Skeletal muscle cell (primary cell): Measurements from ENCODE around the gene PRKG1.
A peak's percentile ranks its signal among the peaks of the same experiment; 100 is the strongest.
"Not testable (repeated sequence)": the region's sequence is repeated elsewhere in the genome, so short reads cannot be mapped to it uniquely, and the experiment has no call there.

Experiments
- DNase-seq: peaks from one replicate; pipeline ENCODE4 v3.0.0-alpha.2; 2010; ENCODE audit warnings: low read depth
- H3K4me3 ChIP-seq: 2 replicates; pipeline ENCODE4 v1.5.1; 2011; ENCODE audit warnings: low read depth, mild to moderate bottlenecking, control low read depth, low read length, moderate library complexity

Gene PRKG1

DNA sequence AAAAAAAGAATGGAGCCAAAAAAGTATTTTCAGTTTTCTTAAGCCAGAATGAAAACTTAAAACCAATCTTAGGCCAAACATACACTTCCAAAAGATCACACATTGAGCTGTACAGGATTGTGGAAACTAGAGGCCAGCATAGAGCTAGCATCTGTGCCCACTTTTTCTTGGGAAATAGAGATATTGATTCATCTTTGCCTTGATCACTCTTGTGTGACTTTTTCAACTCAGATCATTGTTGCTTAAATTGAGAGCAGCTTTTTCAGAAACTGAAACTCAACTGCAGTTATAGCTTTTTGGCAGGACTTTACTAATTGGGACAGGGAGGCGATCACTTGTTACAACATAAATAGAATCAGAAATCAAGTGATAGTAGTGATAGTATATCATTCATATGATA, 132.2 kb downstream of the PRKG1 start:
- no peak for DNase-seq
- no peak overlapping the region for H3K4me3 ChIP-seq

DNA sequence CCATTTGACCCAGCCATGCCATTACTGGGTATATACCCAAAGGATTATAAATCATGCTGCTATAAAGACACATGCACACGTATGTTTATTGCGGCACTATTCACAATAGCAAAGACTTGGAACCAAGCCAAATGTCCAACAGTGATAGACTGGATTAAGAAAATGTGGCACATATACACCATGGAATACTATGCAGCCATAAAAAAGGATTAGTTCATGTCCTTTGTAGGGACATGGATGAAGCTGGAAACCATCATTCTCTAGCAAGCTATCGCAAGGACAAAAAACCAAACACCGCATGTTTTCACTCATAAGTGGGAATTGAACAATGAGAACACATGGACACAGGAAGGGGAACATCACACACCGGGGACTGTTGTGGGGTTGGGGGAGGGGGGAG, 138.7 kb downstream of the PRKG1 start:
- H3K4me3 ChIP-seq, DNase-seq: not testable (repeated sequence)

DNA sequence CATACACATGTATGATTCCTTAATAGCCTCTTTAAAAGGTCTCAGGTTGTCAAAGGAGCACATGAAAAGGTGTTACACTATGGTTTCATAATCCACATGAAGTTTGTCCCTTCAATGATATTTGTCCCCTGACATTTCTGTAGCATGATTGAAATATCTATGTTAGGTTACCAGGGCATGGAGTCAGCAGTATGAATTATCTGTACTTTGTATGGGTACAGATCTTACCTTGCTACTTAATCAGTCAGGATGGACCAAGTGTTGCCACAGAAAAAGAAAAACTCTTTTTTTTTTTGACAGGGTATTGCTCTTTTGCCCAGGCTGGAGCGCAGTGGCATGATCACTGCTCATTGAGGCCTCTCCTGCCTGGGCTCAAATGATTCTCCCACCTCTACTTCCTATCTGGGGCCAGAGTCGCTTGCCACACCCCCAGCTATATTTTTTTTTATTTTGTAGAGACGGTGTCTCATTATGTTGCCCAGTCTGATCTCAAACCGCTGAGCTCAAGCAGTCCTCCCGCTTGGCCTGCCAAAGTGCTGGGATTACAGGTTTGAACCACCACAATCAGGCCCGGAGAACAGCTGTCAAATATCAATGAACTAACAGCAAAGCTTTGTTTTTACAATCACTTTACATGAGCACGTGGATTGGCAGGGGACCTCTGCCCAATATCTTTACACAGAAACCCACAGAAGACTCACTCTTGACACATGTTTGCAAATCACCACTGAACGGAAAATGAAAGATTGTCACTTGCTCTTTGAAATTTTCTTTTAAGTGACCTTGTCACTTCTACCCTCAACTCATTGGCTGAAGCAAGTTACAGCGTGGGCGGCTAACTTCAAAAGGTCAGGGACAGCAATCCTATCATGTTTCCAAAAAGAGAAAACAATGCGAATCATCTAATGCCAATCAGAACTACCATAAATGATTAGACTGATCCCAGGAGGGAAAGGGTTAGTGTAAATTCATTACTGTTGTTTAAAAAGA, 140.2 kb downstream of the PRKG1 start:
- DNase-seq, result no peak
- H3K4me3 ChIP-seq, result no peak overlapping the region

DNA sequence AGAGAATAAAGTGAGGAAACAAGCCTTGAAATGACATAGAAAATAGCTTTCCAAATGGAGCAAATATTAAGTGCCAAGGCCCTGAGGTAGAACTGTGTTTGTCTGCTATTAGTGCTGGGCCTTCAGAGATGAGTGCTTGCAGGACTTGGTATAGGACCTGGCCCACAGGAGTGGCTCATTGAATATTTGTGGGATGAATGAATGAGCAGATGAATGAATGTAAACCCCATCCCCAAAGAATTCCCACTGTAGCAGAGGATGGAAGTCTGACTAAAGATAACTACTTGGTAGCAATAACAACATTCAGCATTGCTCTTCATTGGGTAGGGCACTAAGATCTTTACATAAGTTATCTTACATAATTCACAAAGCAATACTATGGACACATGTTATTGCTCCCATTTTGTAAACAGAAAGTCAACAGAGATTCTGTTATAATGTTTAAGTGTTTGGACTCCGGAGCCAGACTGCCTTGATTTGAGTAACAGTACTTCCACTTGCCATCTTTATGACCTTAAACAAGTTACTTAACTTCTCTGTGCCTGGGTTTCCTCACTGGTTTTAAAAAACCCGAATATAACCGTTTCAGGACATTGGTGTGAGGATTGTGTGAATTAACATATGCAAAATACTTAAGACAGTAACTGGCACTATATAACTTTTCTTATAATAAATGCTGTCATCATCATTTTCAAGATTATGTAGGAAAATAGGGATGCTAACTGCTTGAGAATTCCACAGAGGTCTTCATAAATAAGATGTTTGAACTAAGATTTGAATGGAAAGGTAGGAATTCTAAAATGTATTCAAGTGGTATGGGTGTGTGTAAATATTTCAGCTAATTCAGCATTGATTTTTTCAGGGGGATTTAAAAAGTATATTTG, 141.9 kb downstream of the PRKG1 start:
- DNase-seq, result no peak

GRCh38 chr10:51217505-51217904, 143.2 kb downstream of the PRKG1 start:
- no peak overlapping the region for H3K4me3 ChIP-seq
- DNase-seq, result no peak

More for the DNA sequence above, 141.9 kb downstream of the PRKG1 start:
- no peak overlapping the region for H3K4me3 ChIP-seq

DNA sequence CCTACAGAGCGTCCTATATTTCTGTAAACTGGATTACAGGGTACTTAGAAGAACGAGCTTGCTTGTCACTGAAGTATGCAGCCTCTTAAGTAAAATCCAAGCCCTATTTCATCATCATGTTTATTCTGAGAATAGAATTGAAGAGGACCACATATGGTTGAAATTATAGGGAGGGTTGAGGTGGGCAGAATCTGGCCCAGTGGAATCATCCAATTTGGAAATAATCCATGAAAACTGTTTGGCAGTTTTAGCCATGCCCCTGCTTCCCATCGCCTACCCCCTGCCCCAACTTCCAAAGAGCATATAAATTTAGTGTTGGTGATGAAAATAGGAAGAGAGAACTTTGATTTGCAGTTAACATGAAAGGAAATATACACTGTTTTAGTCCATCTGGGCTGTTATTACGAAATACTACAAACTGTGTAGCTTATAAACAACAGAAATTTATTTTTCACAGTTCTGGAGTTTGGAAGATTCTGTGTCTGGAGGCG, 150.4 kb downstream of the PRKG1 start:
- DNase-seq, result peak; percentile 92
- no peak overlapping the region for H3K4me3 ChIP-seq

GRCh38 chr10:51227897-51228713, 153.8 kb downstream of the PRKG1 start:
- no peak overlapping the region for H3K4me3 ChIP-seq
- no peak for DNase-seq

DNA sequence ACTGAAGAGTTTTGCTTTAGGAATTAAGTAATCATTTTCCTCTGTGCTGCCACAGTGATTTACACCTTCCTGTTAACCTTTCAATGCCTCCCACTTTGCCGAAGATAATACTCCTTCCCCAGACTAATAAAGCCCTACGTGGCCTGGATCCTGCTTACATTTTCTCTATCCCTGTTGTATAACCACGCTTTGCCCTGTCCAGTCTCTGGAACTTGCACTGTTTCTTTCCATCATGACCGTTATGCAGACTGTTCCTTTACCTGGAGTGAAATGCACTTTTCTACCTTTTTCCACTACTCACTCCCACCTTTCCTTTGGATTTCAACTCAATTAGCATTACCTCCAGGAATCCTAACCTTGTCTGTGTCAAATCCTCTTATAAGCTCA, 154.4 kb downstream of the PRKG1 start:
- H3K4me3 ChIP-seq, result no peak overlapping the region
- DNase-seq, result no peak

- no peak for DNase-seq
- H3K4me3 ChIP-seq, result no peak overlapping the region
Observed at GRCh38 chr10:51230887-51231585, 156.7 kb downstream of the PRKG1 start.

DNA sequence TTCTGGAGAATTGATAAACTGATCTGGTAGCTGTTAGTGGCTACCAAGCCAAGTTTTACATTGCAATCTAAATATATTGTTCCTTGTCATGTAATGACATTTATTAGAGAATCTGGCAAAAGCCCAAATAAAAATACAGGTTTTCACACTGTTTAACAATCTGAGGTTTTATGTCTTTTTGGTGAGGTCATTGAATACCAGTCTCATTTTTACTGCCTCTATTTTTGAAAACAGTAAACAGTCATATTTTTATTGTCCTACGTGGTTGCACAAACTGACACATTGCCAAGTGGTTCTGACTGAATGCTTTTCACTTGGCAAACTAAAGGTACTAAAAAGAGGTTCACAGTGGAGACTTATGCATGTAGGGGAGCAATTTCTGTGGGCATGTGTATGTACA, 157.5 kb downstream of the PRKG1 start:
- DNase-seq, result no peak
- no peak overlapping the region for H3K4me3 ChIP-seq

DNA sequence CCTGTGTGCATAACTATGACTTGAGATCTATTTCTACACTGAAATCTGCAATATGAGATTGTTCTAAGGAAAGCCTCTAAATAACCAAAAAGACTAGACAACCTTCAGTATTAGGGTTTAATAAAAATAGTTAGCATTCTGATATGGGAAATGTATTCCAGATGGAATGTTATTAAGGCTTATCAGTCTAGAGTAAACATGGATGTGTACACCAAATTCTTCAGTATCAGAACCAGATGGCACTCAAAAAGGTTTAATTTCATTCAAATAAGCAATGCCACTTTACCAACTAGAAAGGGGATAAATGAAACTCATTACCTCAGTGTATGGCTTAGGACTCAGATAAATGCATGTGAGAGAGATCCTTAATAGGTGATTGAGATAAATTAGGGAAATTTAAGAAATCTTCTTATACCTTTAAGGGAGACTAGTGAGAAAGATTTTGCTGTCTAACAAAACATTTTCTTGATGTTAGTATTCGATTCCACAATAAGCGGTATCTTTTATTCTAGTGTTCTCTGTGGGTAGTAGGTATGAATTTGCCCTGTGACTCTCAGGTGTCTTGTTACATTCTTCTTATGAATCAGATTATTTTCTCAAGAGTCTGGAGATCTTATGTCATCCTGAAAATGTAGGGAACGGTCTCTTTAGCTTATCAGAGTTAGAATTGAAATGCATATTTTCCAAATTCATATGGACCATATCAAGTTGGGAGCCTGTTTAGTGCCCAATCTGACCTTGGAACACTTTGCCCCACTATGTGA, 159.2 kb downstream of the PRKG1 start:
- no peak overlapping the region for H3K4me3 ChIP-seq
- DNase-seq, result no peak

GRCh38 chr10:51235865-51236264, 161.6 kb downstream of the PRKG1 start:
- H3K4me3 ChIP-seq, result no peak overlapping the region
- DNase-seq, result no peak

DNA sequence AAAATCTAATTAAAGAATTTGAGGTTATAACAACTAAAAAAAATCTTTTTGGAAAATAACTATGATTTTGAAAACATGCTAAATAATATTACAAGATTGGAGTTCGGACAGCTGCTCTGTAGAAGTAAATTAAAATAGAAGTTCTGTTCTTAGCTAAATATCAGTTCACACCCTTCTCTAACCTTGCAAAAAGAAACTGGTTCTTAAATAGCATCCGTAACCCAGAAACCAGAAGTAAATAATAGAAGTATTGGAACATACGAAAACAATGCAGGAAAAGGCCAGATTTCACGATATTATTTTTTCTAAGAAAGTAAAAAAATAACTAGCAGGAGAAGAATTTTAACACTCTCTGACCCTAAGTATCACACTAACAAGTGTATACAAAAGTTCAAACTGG, 164.7 kb downstream of the PRKG1 start:
- DNase-seq, result no peak
- no peak overlapping the region for H3K4me3 ChIP-seq

DNA sequence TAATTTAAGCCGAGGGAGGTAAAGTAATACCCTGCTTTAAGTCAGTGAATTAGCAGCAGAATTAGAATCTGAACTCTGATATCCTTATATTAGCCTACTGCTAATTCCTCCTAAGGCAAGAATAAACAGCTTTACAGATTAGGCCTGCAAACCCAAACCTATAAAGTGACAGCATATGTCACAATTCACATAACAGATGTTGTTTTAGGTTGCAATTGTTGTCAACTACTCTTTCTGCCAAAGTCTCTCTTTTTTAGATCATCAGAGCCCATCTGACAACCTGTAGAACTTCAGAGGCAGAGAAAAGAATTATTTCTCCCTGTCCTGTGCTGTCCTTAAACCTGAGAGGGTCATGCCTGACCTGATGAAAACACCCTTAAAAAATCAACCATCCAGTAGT, 167.2 kb downstream of the PRKG1 start:
- DNase-seq, result no peak
- H3K4me3 ChIP-seq, result no peak overlapping the region

GRCh38 chr10:51242393-51242792, 168.1 kb downstream of the PRKG1 start:
- no peak for DNase-seq
- H3K4me3 ChIP-seq, result no peak overlapping the region

DNA sequence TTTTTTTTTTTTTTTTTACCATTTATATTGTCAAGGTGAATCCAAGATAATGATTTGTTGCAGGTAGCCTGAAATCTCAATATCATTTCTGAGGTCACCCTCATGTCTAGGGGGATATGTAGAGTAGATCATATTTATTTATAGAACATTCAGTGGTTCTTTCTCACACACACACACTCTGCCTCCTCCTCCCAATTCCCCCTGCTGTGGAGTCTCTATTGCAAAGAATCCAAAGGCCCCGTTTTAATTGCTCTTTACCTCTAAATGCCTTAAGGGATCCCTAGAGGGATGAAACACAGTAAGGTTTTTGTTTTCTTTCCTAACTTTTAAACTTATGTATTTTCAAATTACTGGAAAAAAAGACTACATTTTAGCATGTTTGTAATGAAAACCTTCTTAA, 170.0 kb downstream of the PRKG1 start:
- no peak for DNase-seq
- no peak overlapping the region for H3K4me3 ChIP-seq

DNA sequence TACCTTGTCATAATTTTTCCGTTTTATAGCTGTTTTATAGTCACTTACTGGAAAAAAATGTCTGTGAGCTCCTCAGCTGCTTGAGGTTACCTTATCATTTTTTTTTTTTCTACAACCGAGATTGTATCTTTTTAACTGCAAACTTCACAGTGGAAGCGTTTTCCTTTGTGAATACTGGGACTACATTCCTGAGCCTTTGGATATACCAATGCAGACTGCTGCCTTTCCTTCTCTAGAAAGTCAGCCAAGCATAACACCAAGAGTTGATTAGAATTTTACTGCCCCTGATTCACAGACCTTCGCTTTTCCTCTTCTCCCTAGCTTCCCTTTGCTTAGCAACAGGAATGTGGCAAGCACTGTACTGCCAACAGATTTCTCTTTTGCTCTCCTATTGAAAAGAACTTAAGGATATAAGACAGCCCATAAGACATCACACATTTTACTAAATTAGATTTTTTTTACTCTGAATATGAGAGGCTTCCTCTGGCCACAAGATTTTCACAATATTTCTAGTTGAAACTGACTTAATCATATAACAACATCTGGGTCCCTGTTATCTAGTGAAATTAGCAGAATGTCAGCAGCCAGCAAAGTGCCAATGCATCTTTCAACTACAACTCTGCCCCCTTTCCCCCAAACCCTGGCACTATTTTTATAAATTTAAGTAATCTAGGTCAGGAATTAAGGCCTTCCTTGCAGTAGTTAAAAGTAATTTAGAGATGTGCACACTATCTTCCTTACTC, 170.6 kb downstream of the PRKG1 start:
- H3K4me3 ChIP-seq, result no peak overlapping the region
- peak; percentile 80 for DNase-seq
